Neural cell (in vitro differentiated cells): ENCODE results near the gene TMA7B. TPM values are rescaled to one million over a fixed set of nuclear protein-coding genes. Genes with fewer than 3 reads are reported as not detected.

Experiments
- H2AFZ ChIP-seq: fragments of 200-600, 300-800 bp; sonication (generic), shearing (Covaris generic); 2 replicates; pipeline ENCODE4 v1.6.0; 2014; ENCODE audit warnings: low read depth, mild to moderate bottlenecking, antibody characterized with exemption, low read length, moderate library complexity
- H3F3A ChIP-seq: fragments of 200-600 bp; shearing (Covaris generic); 2 replicates; pipeline ENCODE4 v1.6.1; 2016; ENCODE audit warnings: mild to moderate bottlenecking, moderate library complexity, mixed read lengths, antibody characterized with exemption, low read length; ENCODE audit not compliant: insufficient read depth, poor library complexity, severe bottlenecking
- H3K27ac ChIP-seq: fragments of 200-600, 300-800 bp; sonication (generic), shearing (Covaris generic); 2 replicates; pipeline ENCODE4 v1.5.1; 2014; ENCODE audit warnings: mild to moderate bottlenecking, low read length, moderate library complexity
- H3K27me3 ChIP-seq: fragments of 300-800, 200-600 bp; sonication (generic), shearing (Covaris generic); 2 replicates; pipeline ENCODE4 v1.6.0; 2014; ENCODE audit warnings: mild to moderate bottlenecking, low read depth, low read length, moderate library complexity; ENCODE audit not compliant: insufficient read depth
- H3K36me3 ChIP-seq: fragments of 300-800, 200-600 bp; sonication (generic), shearing (Covaris generic); 2 replicates; pipeline ENCODE4 v1.5.1; 2014; ENCODE audit warnings: mild to moderate bottlenecking, antibody characterized with exemption, low read length, moderate library complexity; ENCODE audit not compliant: insufficient read depth
- H3K4me2 ChIP-seq: fragments of 300-800, 200-600 bp; sonication (generic), shearing (Covaris generic); 2 replicates; pipeline ENCODE4 v1.6.0; 2014; ENCODE audit warnings: mild to moderate bottlenecking, low read length
- H3K4me3 ChIP-seq: fragments of 300-800, 200-600 bp; sonication (generic), shearing (Covaris generic); 2 replicates; pipeline ENCODE4 v1.5.1; 2014; ENCODE audit warnings: mild to moderate bottlenecking, low read length, moderate library complexity
- H3K79me2 ChIP-seq: fragments of 200-600 bp; shearing (Covaris generic); replicated peaks from 2 replicates; pipeline ENCODE4 v1.6.0; 2014; ENCODE audit warnings: mild to moderate bottlenecking, low read length, moderate library complexity; ENCODE audit not compliant: insufficient read depth
- H3K9ac ChIP-seq: fragments of 300-800, 200-600 bp; sonication (generic), shearing (Covaris generic); 2 replicates; pipeline ENCODE4 v1.6.1; 2016; ENCODE audit warnings: mild to moderate bottlenecking, low read length, mixed read lengths
- H3K9me2 ChIP-seq: fragments of 200-600 bp; shearing (Covaris generic); 2 replicates; pipeline ENCODE4 v1.6.1; 2016; ENCODE audit warnings: mild to moderate bottlenecking, low read length, mixed read lengths; ENCODE audit not compliant: insufficient read depth
- H3K9me3 ChIP-seq: fragments of 200-600, 300-800 bp; sonication (generic), shearing (Covaris generic); 2 replicates; pipeline ENCODE4 v1.6.1; 2016; ENCODE audit warnings: mild to moderate bottlenecking, mixed run types, low read length, moderate library complexity, mixed read lengths
- H4K20me1 ChIP-seq: fragments of 200-600 bp; shearing (Covaris generic); 2 replicates; pipeline ENCODE4 v1.6.1; 2016; ENCODE audit warnings: mild to moderate bottlenecking, mixed run types; ENCODE audit not compliant: insufficient read depth
- CTCF ChIP-seq: fragments of 450-650 bp; IDR thresholded peaks from 2 replicates; pipeline ENCODE4 v1.5.1; 2014; ENCODE audit warnings: antibody characterized with exemption, mild to moderate bottlenecking, moderate library complexity; ENCODE audit not compliant: poor library complexity, severe bottlenecking
- EP300 ChIP-seq: fragments of 450-650 bp; conservative IDR thresholded peaks from 2 replicates; pipeline ENCODE4 v1.6.1; 2014; ENCODE audit warnings: antibody characterized with exemption, mild to moderate bottlenecking, moderate library complexity; ENCODE audit not compliant: poor library complexity, severe bottlenecking
- EZH2 ChIP-seq: fragments of 200-600, 300-800 bp; shearing (Covaris generic), sonication (generic); IDR thresholded peaks from 2 replicates; pipeline ENCODE4 v1.6.1; 2014; ENCODE audit warnings: antibody characterized with exemption, low read length, borderline replicate concordance, mild to moderate bottlenecking; ENCODE audit not compliant: insufficient read depth, poor library complexity, severe bottlenecking
- MXI1 ChIP-seq: fragments of 450-650 bp; conservative IDR thresholded peaks from 2 replicates; pipeline ENCODE4 v1.6.1; 2014; ENCODE audit warnings: antibody characterized with exemption, mild to moderate bottlenecking; ENCODE audit not compliant: poor library complexity, severe bottlenecking
- POLR2AphosphoS5 ChIP-seq: IDR thresholded peaks from 2 replicates; pipeline ENCODE4 v1.6.1; 2012
- RAD21 ChIP-seq: fragments of 450-650 bp; conservative IDR thresholded peaks from 2 replicates; pipeline ENCODE4 v1.6.1; 2014; ENCODE audit warnings: antibody characterized with exemption, mild to moderate bottlenecking, moderate library complexity
- SMC3 ChIP-seq: fragments of 450-650 bp; conservative IDR thresholded peaks from 2 replicates; pipeline ENCODE4 v1.6.1; 2014; ENCODE audit warnings: antibody characterized with exemption, mild to moderate bottlenecking, moderate library complexity; ENCODE audit not compliant: poor library complexity
- TAF1 ChIP-seq: IDR thresholded peaks from 2 replicates; pipeline ENCODE4 v1.6.1; 2012; ENCODE audit warnings: low read depth
- polyA plus RNA-seq: library from polyadenylated mRNA; depleted of rRNA; stranded (reverse); fragments of >200 nt; gene quantifications from 2 replicates; pipeline ENCODE4 v1.2.3, GENCODE V29; 2014
- TF ChIP-seq, protein P1 (sequence below): IDR thresholded peaks from 2 replicates; pipeline ENCODE4 v1.6.1; 2012; ENCODE audit warnings: borderline replicate concordance

The TMA7B gene
- polyA plus RNA-seq, 1 donor from 2014 or later, result not detected

- no peaks in the 10 kb centered on the region for H3K9me3 ChIP-seq
Observed at GRCh38 chr22:39940757-39941305, 19.4 kb upstream of the TMA7B start.

GRCh38 chr22:39941601-39942000, 18.6 kb upstream of the TMA7B start:
- Histone ChIP-seq H3K9ac (no peak overlapping the region), H3K9me2 (no peaks in the 10 kb centered on the region), H3K27me3 (no peaks in the 10 kb centered on the region), H3K4me2 (no peak overlapping the region), H3K79me2 (no peaks in the 10 kb centered on the region), H3K4me3 (no peak overlapping the region), H3K9me3 (no peaks in the 10 kb centered on the region), H3F3A (no peaks in the 10 kb centered on the region), H4K20me1 (no peaks in the 10 kb centered on the region), H2AFZ (no peak overlapping the region), H3K36me3 (no peaks in the 10 kb centered on the region), H3K27ac (no peak overlapping the region)
- no peak for TF ChIP-seq EZH2
- no peak for TF ChIP-seq TAF1
- TF ChIP-seq RAD21, result no peak
- TF ChIP-seq, protein P1, sequence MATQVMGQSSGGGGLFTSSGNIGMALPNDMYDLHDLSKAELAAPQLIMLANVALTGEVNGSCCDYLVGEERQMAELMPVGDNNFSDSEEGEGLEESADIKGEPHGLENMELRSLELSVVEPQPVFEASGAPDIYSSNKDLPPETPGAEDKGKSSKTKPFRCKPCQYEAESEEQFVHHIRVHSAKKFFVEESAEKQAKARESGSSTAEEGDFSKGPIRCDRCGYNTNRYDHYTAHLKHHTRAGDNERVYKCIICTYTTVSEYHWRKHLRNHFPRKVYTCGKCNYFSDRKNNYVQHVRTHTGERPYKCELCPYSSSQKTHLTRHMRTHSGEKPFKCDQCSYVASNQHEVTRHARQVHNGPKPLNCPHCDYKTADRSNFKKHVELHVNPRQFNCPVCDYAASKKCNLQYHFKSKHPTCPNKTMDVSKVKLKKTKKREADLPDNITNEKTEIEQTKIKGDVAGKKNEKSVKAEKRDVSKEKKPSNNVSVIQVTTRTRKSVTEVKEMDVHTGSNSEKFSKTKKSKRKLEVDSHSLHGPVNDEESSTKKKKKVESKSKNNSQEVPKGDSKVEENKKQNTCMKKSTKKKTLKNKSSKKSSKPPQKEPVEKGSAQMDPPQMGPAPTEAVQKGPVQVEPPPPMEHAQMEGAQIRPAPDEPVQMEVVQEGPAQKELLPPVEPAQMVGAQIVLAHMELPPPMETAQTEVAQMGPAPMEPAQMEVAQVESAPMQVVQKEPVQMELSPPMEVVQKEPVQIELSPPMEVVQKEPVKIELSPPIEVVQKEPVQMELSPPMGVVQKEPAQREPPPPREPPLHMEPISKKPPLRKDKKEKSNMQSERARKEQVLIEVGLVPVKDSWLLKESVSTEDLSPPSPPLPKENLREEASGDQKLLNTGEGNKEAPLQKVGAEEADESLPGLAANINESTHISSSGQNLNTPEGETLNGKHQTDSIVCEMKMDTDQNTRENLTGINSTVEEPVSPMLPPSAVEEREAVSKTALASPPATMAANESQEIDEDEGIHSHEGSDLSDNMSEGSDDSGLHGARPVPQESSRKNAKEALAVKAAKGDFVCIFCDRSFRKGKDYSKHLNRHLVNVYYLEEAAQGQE, result no peak
- TF ChIP-seq SMC3, result no peak
- no peak for TF ChIP-seq POLR2AphosphoS5
- TF ChIP-seq MXI1, result no peak
- no peak for TF ChIP-seq EP300
- no peak for TF ChIP-seq CTCF

More at GRCh38 chr22:39940757-39941305, 19.4 kb upstream of the TMA7B start:
- Histone ChIP-seq H3K27me3 (no peaks in the 10 kb centered on the region), H3F3A (no peaks in the 10 kb centered on the region), H3K4me3 (no peak overlapping the region), H4K20me1 (no peaks in the 10 kb centered on the region), H3K79me2 (no peaks in the 10 kb centered on the region), H3K9ac (no peak overlapping the region), H3K27ac (no peak overlapping the region), H3K9me2 (no peaks in the 10 kb centered on the region), H2AFZ (no peak overlapping the region), H3K36me3 (no peaks in the 10 kb centered on the region), H3K4me2 (no peak overlapping the region)
- no peak for TF ChIP-seq EZH2
- no peak for TF ChIP-seq SMC3
- no peak for TF ChIP-seq MXI1
- TF ChIP-seq CTCF, result no peak
- TF ChIP-seq RAD21, result no peak
- no peak for TF ChIP-seq POLR2AphosphoS5
- TF ChIP-seq TAF1, result no peak
- no peak for TF ChIP-seq EP300
- TF ChIP-seq, protein P1, result no peak
